Frontal cortex (tissue), 4 donors: Measurements from ENCODE around the gene HES4. TPM values are rescaled to one million over a fixed set of nuclear protein-coding genes. Genes with fewer than 3 reads are reported as not detected.

Experiments used
- DNase-seq, 2 donors: peaks; one replicate each; pipeline ENCODE4 v3.0.0; 2012; ENCODE audit warnings: low spot score in 2 of 2
- FAIRE-seq: peaks from 2 replicates; lab custom pipeline; 2012; peaks lifted over from hg19 to GRCh38; lab: Jason Lieb, UNC
- small RNA-seq: library from RNA; depleted of rRNA; stranded (forward); fragments of <200 nt; gene quantifications from one replicate; pipeline ENCODE3, GENCODE V24; 2014
- total RNA-seq: library from RNA; depleted of rRNA; stranded (reverse); fragments of >200 nt; gene quantifications from one replicate; pipeline ENCODE4 v1.2.3, GENCODE V29; 2014
- donor health status: control.
- donor health status: control.
- donor health status: control.

The HES4 gene
- total RNA-seq, 1 donor from 2014 or later, result 20.0 TPM

DNA sequence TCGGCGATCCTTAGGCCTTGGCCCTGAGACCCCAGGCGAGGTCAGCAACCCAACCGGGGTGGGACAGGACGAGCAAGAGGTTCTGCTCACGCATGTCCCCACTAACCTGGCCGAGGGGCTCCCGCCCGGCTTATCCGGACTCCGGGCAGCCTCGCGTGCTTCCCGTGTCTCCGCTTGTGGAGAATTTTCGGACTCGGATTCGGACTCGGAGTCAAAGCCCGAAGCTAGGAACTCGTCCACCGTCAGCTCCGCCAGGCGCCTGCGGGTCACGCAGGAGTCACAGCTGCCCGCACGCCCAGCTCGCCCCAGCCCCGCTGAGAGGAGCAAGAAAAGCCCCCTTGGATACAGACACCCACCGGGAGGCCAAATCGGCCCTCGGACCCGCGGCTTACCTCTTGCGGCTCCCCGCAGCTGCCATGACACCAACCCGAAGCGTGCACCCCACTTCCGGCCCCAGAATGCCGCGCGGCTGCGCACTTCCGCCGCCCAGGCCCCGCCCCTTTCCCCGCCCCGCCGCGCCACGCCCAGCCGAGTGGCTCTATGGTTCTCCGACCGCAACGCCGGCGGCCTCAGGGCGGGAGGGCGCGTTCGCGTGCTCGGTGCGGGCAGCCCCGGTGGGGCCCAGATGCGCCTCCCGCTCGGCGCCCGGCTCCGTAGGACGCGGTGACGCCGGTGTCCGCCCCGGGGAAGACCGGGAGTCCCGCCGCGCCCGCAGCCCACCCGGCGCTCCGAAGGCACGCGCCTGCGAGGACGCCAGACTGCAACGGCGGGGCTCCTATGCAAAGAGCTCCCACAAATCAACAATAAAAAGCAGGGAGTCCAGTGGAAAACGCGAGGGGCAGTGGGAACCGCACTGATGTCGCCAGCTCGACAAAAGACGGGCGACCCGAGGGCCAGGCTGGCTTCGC, 40.8 kb downstream of the HES4 start, which contains the start of gene NOC2L:
Gene NOC2L, minus strand, starts transcription at position 434 of the 908 bp plus-strand sequence. Its CDS starts 16 bp downstream, at position 418.
- FAIRE-seq, result no peak
- DNase-seq, result peak; percentile 99

DNA sequence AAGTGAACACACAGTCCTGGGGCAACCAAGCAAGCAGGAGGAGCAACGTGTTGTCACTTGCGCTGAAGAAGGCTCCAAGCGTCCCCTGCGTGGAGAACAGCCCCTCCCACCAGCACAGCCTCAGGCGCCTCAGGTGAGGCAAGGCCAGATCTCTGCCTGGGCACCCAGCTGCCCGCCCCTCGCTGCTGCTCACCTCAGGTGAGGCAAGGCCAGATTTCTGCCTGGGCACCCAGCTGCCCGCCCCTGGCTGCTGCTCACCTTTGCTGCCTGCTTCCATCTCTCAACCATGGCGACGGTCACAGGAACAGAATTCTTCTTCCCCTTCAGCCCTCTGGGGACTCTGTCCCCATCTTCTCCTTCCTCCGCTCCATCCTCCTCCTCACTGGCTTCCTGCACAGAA, 43.3 kb downstream of the HES4 start:
- FAIRE-seq (no peak), DNase-seq (no peak)

DNA sequence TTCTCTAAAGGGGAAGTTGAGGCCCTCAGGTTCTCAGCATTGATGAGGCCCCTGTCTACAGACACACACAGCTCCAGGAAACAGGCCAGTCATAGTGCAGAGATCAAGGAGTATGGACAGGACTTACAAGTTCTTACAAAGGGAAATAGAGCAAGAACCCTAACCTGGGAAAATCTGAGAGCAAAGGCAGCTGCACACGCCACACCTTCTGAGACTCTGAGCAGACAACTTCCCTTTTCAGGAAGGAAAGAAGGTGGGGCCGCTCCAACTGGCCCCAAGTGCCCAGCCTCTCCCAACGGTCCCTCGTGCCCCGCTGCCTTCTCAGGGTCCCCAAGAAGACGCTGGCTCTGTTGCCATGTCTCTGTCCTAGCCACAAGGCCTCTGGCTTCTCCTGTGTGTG, 44.4 kb downstream of the HES4 start:
- DNase-seq (no peak), FAIRE-seq (no peak)

DNA sequence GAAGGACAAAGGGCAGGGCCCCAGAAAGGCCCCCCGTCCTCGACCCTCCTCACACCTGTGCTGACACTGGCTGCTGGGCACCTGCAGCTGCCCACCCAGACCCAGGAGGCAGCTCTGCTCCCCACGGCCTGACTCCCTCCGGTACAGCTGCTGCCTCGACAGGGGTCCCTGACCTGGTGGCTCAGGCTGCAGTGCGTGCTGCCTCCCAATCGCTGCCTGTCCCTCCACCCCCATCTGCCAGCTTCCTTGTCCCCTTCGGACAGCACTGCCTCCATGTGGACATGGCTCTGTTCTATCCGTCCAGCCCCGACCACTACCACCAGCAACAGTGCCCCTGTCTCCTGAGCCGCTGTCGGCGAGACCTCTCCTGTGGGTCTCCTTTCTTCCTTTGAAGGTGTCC, 45.0 kb downstream of the HES4 start:
- FAIRE-seq, result no peak
- no peak for DNase-seq

DNA sequence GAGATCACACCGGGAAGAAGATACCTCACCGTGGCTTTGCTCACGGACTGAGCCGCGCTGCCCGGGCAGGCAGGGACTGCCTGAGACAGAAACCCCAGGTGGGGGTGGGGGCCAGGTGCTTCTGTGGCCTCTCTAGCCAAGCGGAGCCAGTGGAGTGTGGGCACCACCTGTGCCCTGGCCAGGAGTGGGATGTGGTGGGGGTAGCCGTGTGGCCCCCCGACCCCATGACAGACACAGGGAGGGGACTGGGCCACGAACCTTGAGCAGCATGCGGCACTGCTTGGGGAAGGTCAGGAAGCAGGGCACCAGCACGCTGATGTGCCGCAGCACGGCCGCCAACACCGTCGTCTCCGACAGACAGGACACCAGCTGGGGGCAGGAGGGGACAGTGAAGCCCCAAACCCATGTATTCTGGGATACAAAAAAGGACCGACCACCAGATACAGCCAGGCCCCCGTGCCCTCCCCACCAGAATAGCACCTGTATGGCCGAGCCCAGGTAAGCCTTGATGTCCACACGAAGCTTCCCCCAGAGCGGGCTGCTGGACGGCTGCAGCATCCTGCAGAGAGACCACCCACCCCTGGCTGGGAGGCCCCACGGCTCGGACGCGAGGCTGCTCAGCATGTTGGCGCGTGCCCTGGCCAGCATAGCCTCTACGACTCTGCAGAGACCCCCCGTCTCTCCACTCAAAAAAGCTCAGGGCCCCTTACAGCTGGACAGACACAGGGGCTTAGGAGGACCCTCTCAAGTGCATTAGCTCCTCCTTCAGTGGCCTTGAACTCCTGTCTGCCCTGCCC, 46.2 kb downstream of the HES4 start:
- FAIRE-seq (no peak), DNase-seq (no peak)

DNA sequence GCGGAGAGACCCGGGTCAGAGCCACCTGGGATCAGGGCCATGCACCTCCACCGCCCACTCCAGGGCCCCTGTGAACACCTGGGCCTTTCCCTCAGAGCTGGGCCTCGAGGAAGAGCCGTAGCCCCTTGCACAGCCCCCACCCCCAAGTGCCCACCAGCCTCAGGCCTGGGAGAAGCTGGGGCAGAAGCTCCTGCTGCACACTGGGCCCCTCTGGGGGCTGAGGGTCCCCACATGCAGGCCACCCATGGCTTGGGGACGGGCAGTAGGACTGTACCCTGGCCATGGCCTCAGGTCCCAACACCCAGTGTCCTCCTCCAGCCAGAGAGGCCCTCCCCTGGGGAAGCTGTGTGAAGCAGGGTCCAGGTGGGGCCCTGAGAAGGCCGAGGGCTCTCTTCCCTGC, 47.3 kb downstream of the HES4 start:
- no peak for FAIRE-seq

DNA sequence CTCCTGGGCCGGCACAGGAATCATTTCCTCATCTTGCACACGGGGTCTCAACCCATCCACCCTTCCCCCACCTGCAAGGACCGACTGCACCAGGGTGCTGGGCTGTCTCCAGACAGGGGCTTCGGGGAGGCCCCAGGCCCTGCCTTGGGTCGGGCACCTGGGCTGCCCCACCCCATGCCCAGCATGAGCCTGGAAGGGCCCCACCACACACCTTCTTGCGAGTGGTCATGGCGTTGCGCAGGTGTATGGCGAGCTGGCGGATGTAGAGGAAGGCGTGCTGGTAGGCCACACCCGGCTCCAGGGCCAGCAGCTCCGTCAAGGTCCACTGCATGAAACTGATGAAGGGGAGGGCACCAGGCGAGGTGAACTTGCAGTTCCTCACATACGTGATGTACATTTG, 47.7 kb downstream of the HES4 start:
- DNase-seq (no peak), FAIRE-seq (no peak)

More for the DNA sequence above, 47.3 kb downstream of the HES4 start:
- DNase-seq, result no peak

DNA sequence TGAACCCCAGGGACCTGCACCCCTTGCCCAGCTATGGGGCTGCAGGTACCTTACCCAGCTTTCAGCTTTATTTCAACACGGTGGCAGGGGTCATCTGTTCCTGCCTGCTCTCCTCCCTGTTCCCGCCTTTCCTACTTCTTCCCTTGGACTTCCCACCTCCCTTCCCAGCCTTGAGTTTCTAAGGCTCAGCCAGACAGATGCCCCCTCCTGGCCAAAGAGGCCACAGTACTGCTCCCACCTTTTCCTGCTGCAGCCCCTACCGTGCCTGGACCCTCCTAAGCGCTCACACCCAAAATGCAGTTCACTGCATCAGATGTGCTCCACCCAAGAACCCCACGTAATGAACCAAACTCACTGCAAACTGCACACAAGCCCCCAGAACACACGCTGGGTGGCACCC, 48.5 kb downstream of the HES4 start:
- no peak for DNase-seq

DNA sequence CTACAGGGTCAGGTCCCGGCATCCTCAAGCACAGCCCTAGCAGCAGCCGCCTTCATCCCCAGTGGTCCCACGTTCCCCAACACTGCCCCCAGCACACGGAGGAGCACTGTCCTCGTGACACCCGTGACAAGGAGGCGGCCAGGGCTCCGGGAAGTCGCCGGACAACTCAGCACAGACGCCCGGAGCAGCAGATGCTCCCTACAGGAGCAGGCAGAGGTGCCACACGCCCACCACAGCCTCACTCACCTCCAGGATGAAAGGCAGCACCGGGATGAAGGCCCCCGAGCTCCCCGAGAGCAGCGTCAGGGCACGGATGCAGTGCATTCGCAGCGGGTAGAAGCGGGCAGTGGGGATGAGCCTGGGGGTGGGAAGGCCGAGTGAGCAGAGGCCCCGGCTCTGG, 49.0 kb downstream of the HES4 start:
- FAIRE-seq, result no peak
- DNase-seq, result no peak

More for the DNA sequence above, 48.5 kb downstream of the HES4 start:
- FAIRE-seq, result no peak

DNA sequence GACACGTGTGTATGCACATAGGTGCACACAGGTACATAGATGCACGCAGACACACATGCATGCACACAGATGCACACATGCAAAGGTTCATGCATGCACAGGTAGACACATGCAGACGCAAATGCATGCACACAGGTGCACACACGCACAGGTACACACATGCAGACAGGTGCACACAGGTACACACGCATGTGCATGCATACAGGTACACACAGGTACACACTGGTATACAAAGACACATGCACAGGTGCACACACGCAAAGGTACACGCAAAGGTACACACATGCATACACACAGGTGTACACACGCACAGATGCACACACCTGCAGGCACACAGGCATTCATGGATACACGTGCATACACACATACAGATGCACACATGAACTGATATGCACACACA, 49.6 kb downstream of the HES4 start:
- FAIRE-seq, result no peak
- DNase-seq, result no peak

Small RNAs within 50 kb of the gene (small RNA-seq; reads per million reads assigned to genes)
- not detected for gene AL645608.3

Other genes with a start within 250 kb of the HES4 start
- 0.41 TPM for gene SAMD11, start 76.2 kb downstream of the HES4 start, total RNA-seq
- 67.3 TPM for gene NOC2L, start 40.8 kb downstream of the HES4 start, total RNA-seq
- 6.1 TPM for gene KLHL17, start 39.5 kb downstream of the HES4 start, total RNA-seq
- not detected for gene PLEKHN1, start 33.6 kb downstream of the HES4 start, total RNA-seq
- gene PERM1, start 18.0 kb downstream of the HES4 start, total RNA-seq, result not detected
- 11.0 TPM for gene ISG15, start 13.4 kb upstream of the HES4 start, total RNA-seq
- gene AGRN, start 20.0 kb upstream of the HES4 start, total RNA-seq, result 51.8 TPM
- not detected for gene RNF223, start 74.2 kb upstream of the HES4 start, total RNA-seq
- 6.1 TPM for gene C1orf159, start 116.0 kb upstream of the HES4 start, total RNA-seq
- gene TTLL10, start 173.8 kb upstream of the HES4 start, total RNA-seq, result not detected
- gene TNFRSF18, start 206.5 kb upstream of the HES4 start, total RNA-seq, result not detected
- not detected for gene TNFRSF4, start 214.1 kb upstream of the HES4 start, total RNA-seq
- 22.8 TPM for gene SDF4, start 231.9 kb upstream of the HES4 start, total RNA-seq
- 24.1 TPM for gene B3GALT6, start 232.1 kb upstream of the HES4 start, total RNA-seq
- gene C1QTNF12, start 246.6 kb upstream of the HES4 start, total RNA-seq, result not detected